Measurements from ENCODE around the gene CATSPER2.
"Not testable (repeated sequence)": the region's sequence is repeated elsewhere in the genome, so short reads cannot be mapped to it uniquely, and the experiment has no call there.

The CATSPER2 gene

GRCh38 chr15:43648649-43649429, at the start of gene CATSPER2:
Gene CATSPER2, minus strand, starts transcription at chr15:43648844. Its CDS starts 783 bp downstream, at chr15:43648061.
- DNase-seq = no peak

- not testable (repeated sequence) for DNase-seq
Observed at GRCh38 chr15:43693148-43694022, 44.7 kb upstream of the CATSPER2 start, which contains the start of gene CKMT1A. Gene CKMT1A, plus strand, starts transcription at chr15:43693859. Its CDS starts 192 bp downstream, at chr15:43694051.

GRCh38 chr15:43692679-43693078, 44.0 kb upstream of the CATSPER2 start:
- not testable (repeated sequence) for DNase-seq

DNA sequence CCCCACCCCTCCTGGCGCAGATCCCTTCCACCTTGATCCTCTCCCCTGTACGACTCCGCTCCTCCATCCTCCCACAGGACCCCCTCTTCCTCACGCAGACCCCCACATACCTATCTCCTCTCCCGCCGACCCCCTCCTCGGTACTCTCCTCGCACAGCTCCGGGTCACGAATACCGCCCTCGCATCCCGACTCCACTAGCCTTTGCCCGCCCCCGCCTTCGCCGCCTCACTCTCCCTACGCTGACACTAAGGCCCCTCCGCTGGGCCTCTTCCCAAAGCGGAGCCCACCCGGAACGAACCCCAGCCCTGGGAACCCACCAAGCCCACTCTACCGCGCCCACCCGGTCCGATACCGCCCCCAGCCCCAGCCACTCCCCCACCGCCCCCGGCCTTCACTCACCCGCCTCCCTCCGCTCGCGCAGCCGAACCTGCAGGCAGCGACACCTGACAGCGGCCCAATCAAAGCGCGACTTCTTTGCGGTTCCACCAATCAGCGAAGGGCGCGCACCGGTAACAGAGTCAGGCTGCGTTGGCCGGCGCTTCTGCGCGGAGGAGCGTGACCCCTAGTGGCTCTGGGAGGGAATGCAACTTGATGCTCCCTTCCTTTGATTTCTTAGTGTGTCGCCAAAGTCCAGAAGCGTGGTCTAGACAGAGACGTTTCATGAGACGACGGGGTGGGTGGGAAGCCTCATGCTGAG, 41.1 kb upstream of the CATSPER2 start:
- not testable (repeated sequence) for DNase-seq

GRCh38 chr15:43674175-43674574, 25.5 kb upstream of the CATSPER2 start:
- not testable (repeated sequence) for DNase-seq

GRCh38 chr15:43666177-43666576, 17.5 kb upstream of the CATSPER2 start:
- DNase-seq = not testable (repeated sequence)

DNA sequence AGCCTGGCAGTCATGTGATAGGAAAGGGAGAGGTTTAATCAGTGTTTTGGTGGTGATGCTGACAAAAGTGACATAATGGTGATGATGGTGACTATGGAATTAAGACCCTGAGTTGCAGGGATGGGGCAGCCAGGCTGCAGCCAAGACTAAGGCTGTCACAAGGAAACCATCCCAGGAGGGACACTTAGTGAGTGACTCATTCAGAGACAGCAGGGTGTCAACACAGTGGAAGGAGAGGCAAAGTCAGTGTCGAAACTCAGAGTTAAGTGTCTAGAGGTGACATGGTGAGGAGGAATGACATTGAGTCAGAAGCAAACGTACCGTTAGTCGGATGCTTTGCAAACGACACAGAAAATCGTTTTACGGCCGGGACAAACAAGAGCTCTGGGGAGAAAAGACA, 14.7 kb upstream of the CATSPER2 start:
- not testable (repeated sequence) for DNase-seq

- not testable (repeated sequence) for DNase-seq
Observed at GRCh38 chr15:43662293-43662692, 13.6 kb upstream of the CATSPER2 start.

- DNase-seq = not testable (repeated sequence)
Observed at GRCh38 chr15:43659727-43660126, 11.1 kb upstream of the CATSPER2 start.

GRCh38 chr15:43649430-43649926, 834 bp upstream of the CATSPER2 start:
- DNase-seq = not testable (repeated sequence)

DNA sequence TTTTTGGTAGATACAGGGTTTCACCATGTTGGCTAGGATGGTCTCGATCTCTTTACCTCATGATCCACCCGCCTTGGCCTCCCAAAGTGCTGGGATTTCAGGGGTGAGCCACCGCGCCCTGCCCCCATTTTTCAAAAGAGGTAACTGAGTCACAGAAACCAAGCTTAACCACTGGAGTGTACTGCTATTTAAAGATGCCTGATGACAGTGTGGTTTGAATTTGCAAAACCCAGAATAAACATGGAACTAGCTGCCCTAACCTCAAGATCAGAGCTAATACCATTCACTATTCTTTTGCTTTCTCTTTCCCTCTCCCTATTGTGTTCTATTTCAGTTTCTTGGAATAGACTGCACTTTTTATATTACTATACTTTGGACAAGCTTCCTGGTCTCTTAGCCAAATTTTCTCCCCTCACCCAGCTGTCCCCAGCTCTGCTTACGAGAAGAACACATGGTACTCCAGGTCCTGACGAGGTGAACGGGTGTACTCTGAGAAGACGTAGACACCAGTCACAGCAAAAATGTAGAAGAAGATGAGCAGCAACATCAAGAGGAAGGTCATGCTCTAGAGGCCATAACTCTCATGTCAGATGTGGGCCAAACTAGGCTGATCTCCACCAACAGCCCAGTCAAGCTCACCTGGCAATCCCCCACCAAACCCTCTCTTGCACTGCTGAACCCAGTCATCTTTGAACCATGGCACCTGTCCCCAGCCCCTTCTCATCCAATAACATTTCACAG, 10.0 kb downstream of the CATSPER2 start:
- DNase-seq = not testable (repeated sequence)

DNA sequence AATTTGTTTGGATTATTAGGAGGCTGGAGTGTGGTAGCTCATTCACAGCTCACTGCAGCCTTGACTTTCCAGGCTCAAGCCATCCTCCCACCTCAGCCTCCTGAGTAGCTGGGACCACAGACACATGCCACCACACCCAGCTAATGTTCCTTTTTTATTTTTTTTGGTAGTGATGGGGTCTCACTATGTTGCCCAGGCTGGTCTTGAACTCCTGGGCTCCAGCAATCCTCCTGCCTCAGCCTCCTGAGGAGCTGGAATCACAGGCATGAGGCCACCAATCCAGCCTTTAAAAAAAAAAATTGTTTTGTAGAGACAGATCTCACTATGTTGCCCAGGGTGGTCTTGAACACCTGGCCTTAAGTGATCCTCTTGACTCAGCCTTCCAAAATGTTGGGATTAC, 21.7 kb downstream of the CATSPER2 start:
- not testable (repeated sequence) for DNase-seq

GRCh38 chr15:43625106-43625505, 23.5 kb downstream of the CATSPER2 start:
- no peak for DNase-seq

- DNase-seq = not testable (repeated sequence)
Observed at GRCh38 chr15:43622068-43622799, 26.4 kb downstream of the CATSPER2 start.

- not testable (repeated sequence) for DNase-seq
Observed at GRCh38 chr15:43618700-43619099, 29.9 kb downstream of the CATSPER2 start, which contains the start of gene STRC. Gene STRC, minus strand, starts transcription at chr15:43618800. Its CDS starts 78 bp downstream, at chr15:43618722.

DNA sequence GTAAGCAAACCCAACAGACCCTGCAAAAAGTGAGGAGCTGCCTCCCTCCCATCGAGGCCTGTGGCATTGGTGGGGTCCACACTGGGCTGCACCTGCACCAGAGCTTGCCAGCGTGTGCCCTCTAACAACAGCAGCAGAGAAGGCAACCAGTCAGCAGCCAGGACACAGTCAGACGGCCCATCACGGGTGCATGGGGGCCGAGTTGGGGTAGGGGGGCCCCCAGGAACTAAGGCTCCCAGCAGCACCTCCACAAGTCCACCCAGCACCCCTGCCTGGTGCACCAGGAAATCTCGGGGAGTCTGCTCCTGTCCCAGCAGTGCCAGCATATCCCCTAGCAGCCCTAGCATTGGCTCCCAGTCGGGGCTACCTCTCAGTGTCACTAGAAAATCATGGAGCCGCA, 30.9 kb downstream of the CATSPER2 start:
- DNase-seq = not testable (repeated sequence)

GRCh38 chr15:43602233-43602632, 46.4 kb downstream of the CATSPER2 start:
- not testable (repeated sequence) for DNase-seq

DNA sequence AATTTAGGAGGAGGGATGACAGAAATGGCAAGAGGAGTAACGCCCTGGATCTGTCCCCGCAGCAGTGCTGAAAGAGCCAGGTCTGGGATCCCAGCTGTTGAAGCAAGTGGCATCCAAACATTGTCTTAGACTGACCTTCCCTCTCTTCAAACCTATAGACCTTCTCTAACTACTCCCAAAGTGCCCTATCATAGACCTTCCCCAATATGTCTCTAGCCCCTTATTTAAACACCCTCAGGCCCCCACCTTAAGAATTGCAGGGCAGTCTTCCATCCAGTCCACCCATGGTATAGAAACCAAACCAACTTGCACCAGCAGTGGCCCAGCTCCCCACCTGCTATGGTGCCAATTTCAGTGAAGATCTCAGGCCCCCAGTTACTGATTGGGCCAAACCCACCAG, 48.4 kb downstream of the CATSPER2 start:
- DNase-seq = not testable (repeated sequence)

DNA sequence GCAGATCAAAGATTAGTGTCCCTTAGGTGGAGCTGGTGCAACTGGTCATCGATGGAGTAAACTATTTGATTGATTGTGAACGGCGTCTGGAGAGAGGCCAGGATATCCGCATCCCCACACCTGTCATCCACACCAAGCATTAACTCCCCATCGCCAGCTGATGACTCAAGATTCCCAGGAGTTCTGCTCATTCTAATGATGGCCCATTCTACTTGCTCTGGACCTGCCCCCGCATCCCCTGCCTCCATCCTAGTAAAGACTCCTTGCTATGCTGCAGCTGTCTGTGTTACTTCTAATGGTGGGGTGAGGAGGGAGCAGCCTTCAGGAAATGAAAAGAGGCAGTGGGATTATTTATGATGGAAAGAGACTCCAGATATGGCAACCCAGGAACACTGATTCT, 49.5 kb downstream of the CATSPER2 start:
- not testable (repeated sequence) for DNase-seq

GRCh38 chr15:43593328-43594190, 55.1 kb downstream of the CATSPER2 start, which contains the start of gene CKMT1B:
Gene CKMT1B, plus strand, starts transcription at chr15:43594027. Its CDS starts 192 bp downstream, at chr15:43594219.
- not testable (repeated sequence) for DNase-seq

Data from CD4-positive, alpha-beta T cell treated with Interleukin-10 for 1 hour (primary cell).